Activated CD8-positive, alpha-beta T cell treated with anti-CD3 and anti-CD28 coated beads for 36 hours (primary cell): ENCODE results near the gene NAALAD2. TPM values are rescaled to one million over a fixed set of nuclear protein-coding genes. Genes with fewer than 3 reads are reported as not detected.
"Not testable (repeated sequence)": the region's sequence is repeated elsewhere in the genome, so short reads cannot be mapped to it uniquely, and the experiment has no call there.

ENCODE experiments used
- ATAC-seq: fragments of 200-7000 bp; cut with Tn5 transposase; one replicate; pipeline ENCODE4 v1.10.0; 2021; ENCODE audit warnings: mild to moderate bottlenecking, moderate library complexity
- CTCF ChIA-PET: fragments of 350-600 bp; sonication (Branson Sonifier 250); formaldehyde crosslinking; loops from one replicate; lab custom pipeline; 2021; ENCODE audit warnings: antibody characterized with exemption; lab: Charles Lee
- POLR2A ChIA-PET: fragments of 350-600 bp; sonication (Branson Sonifier 250); formaldehyde crosslinking; loops from one replicate; lab custom pipeline; 2021; ENCODE audit warnings: antibody characterized with exemption; lab: Charles Lee
- DNase-seq: peaks from one replicate; pipeline ENCODE4 v3.0.0-alpha.2; 2020
- H3K27ac Mint-ChIP-seq: one replicate; pipeline ENCODE4 v1.8.0; 2021; ENCODE audit warnings: mild to moderate bottlenecking, mixed read lengths
- H3K27me3 Mint-ChIP-seq: one replicate; pipeline ENCODE4 v1.8.0; 2021; ENCODE audit warnings: mixed read lengths
- H3K36me3 Mint-ChIP-seq: one replicate; pipeline ENCODE4 v1.8.0; 2021; ENCODE audit warnings: low read depth, mixed read lengths
- H3K4me1 Mint-ChIP-seq: one replicate; pipeline ENCODE4 v1.8.0; 2021; ENCODE audit warnings: low read depth, mixed read lengths
- H3K4me3 Mint-ChIP-seq: one replicate; pipeline ENCODE4 v1.8.0; 2021; ENCODE audit warnings: mild to moderate bottlenecking, moderate library complexity, mixed read lengths
- H3K9me3 Mint-ChIP-seq: one replicate; pipeline ENCODE4 v1.8.0; 2021; ENCODE audit warnings: mixed read lengths
- intact Hi-C: fragments of 100-400 bp; cut with micrococcal nuclease; formaldehyde crosslinking; loops from one replicate; pipeline ENCODE4 v1.10.0; 2022
- total RNA-seq, 2 experiments: library from RNA; stranded (reverse); gene quantifications; one replicate each; pipeline ENCODE4 v1.2.3, GENCODE V29; 2021
- TF ChIP-seq, protein P1 (sequence below): fragments of 200-600 bp; IDR thresholded peaks from one replicate; pipeline ENCODE4 v1.8.0; 2022; ENCODE audit warnings: antibody characterized with exemption, mild to moderate bottlenecking

NAALAD2 gene
- total RNA-seq, 2 experiments from 2014 or later, result not detected

DNA sequence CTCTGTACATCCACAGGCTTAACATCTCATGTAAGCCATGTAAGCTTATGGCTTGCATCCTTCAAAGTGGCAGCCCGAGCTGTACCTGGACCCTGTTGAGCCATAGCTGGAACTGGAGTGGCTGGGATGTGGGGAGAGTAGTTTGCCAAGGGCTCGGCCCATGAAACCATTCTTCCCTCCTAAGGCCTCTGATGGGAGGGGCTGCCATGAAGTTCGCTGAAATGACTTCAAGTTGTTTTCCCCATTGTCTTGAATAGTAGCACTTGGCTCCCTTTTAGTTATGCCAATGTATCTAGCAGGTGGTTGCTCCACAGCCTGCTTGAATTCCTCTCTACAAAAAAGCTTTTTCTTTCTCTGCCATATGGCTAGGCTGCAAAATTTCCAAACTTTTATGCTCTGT is 93.6 kb downstream of the NAALAD2 start:
- H3K9me3 Mint-ChIP-seq, result peaks cover 3% of the 10 kb centered on the region
- H3K27ac Mint-ChIP-seq, result no peak overlapping the region
- ChIA-PET CTCF (interaction anchor here (1.3 kb wide), 1 partner anchor 23 kb away, joined by 5 read pairs; no protein-coding TSS in a partner anchor), POLR2A (no interaction called here)
- H3K36me3 Mint-ChIP-seq, result peaks cover 8% of the 10 kb centered on the region
- intact Hi-C loops, result no loop called here
- DNase-seq (no peak), ATAC-seq (no peak)
- peaks cover 7% of the 10 kb centered on the region for H3K4me1 Mint-ChIP-seq
- H3K4me3 Mint-ChIP-seq, result no peak overlapping the region
- TF ChIP-seq, protein P1, sequence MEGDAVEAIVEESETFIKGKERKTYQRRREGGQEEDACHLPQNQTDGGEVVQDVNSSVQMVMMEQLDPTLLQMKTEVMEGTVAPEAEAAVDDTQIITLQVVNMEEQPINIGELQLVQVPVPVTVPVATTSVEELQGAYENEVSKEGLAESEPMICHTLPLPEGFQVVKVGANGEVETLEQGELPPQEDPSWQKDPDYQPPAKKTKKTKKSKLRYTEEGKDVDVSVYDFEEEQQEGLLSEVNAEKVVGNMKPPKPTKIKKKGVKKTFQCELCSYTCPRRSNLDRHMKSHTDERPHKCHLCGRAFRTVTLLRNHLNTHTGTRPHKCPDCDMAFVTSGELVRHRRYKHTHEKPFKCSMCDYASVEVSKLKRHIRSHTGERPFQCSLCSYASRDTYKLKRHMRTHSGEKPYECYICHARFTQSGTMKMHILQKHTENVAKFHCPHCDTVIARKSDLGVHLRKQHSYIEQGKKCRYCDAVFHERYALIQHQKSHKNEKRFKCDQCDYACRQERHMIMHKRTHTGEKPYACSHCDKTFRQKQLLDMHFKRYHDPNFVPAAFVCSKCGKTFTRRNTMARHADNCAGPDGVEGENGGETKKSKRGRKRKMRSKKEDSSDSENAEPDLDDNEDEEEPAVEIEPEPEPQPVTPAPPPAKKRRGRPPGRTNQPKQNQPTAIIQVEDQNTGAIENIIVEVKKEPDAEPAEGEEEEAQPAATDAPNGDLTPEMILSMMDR, result no peak
- H3K27me3 Mint-ChIP-seq, result peaks cover 2% of the 10 kb centered on the region

DNA sequence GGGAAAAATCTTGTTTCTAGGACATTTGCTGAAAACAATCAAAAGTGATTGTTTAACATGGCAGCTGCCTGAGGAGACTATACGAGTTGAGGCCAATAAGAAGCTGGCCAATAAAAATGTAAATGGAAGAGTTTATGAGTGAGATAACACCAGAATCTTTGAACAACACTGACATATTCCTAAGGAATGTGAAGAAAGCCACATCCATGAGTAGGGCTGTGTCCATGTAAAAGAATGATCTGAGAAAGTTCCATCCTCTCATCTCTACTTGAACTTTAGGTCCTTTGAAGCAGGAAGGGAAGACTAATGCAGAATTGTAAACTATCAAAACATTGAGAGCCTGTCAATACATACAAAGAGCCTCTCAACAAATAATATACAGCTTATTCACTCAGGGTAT is 95.3 kb downstream of the NAALAD2 start:
- H3K4me3 Mint-ChIP-seq, result no peak overlapping the region
- POLR2A ChIA-PET, result no interaction called here
- DNase-seq, result no peak
- intact Hi-C loops, result no loop called here
- TF ChIP-seq, protein P1, result no peak
- H3K9me3 Mint-ChIP-seq, result peaks cover 3% of the 10 kb centered on the region
- CTCF ChIA-PET, result interaction anchor here (1.5 kb wide), 1 partner anchor 25 kb away, joined by 4 read pairs; no protein-coding TSS in a partner anchor
- ATAC-seq, result no peak
- H3K36me3 Mint-ChIP-seq, result peaks cover 8% of the 10 kb centered on the region
- H3K4me1 Mint-ChIP-seq, result peaks cover 2% of the 10 kb centered on the region
- no peak overlapping the region for H3K27ac Mint-ChIP-seq
- peaks cover 2% of the 10 kb centered on the region for H3K27me3 Mint-ChIP-seq

DNA sequence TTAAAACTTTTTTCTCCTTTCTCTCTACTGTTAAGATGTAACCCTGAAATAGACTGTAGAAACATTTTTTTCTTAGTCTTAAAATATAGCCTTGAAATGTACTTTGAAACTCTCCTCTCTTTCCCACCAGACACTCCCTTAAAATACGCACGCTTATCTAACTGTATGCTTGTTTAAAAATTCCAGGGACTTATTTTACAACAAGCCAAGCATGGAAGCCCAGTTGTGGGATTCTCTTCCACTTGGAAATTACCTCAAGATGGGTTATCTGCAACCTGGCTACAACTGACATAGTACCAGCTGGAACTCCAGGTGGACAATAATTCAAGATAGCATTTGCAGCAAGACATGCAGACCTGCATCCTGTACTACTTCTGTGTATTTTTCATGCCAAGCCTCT is 100.5 kb downstream of the NAALAD2 start:
- POLR2A ChIA-PET, result no interaction called here
- Mint-ChIP-seq H3K27ac (no peak overlapping the region), H3K4me1 (no peaks in the 10 kb centered on the region), H3K9me3 (peaks cover 2% of the 10 kb centered on the region), H3K4me3 (no peak overlapping the region), H3K36me3 (no peaks in the 10 kb centered on the region), H3K27me3 (peaks cover 3% of the 10 kb centered on the region)
- DNase-seq, result no peak
- CTCF ChIA-PET, result no interaction called here
- no peak for ATAC-seq
- intact Hi-C loops, result no loop called here
- TF ChIP-seq, protein P1, result no peak

DNA sequence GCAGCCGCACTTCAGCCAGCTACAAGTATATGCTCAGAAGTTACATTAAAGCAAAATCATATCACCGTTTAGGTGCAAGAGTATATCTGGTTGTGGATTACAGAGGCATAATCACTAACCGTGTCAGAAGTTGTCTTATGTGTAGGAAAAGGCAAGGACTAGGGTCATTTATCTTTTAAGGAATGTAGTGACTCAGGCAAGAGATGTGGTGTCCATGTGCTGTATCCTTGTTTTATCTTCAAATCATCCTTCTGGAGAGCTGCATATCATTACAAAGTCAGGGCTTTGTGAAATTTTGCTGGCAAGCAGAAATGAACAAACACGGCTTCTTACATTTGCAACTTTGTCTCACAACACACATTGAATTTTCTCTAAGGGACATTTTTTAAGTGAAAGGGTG is 101.1 kb downstream of the NAALAD2 start:
- H3K27me3 Mint-ChIP-seq, result peaks cover 2% of the 10 kb centered on the region
- intact Hi-C loops, result no loop called here
- no peaks in the 10 kb centered on the region for H3K4me1 Mint-ChIP-seq
- H3K9me3 Mint-ChIP-seq, result no peaks in the 10 kb centered on the region
- POLR2A ChIA-PET, result no interaction called here
- no peak overlapping the region for H3K4me3 Mint-ChIP-seq
- H3K27ac Mint-ChIP-seq, result no peak overlapping the region
- CTCF ChIA-PET, result interaction anchor here (1.1 kb wide), 1 partner anchor 30 kb away, joined by 4 read pairs; no protein-coding TSS in a partner anchor
- ATAC-seq, result no peak
- no peak for DNase-seq
- no peaks in the 10 kb centered on the region for H3K36me3 Mint-ChIP-seq
- TF ChIP-seq, protein P1, result no peak

DNA sequence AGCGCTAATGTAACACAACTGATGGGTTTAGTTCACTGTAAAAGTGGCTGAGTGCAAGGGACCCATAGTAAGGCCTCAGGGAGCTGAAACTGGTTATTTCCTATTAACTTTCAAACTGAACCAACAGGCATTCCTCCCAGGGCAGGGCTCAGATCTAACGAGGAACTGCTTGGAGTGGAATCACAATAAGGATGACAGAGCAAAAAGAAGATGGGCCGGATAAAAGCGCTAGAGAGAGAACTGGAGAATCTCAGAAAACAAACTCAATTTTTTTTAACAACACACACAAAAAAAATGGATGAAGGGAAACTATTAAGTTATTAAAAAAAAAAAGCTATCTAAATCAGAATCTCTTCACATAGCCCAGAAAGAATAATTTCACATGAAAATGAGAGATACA is 102.5 kb downstream of the NAALAD2 start:
- DNase-seq (no peak), ATAC-seq (no peak)
- CTCF ChIA-PET, result interaction anchor here (0.6 kb wide), 1 partner anchor 1572 kb away, joined by 3 read pairs; no protein-coding TSS in a partner anchor
- H3K27me3 Mint-ChIP-seq, result peaks cover 2% of the 10 kb centered on the region
- no peaks in the 10 kb centered on the region for H3K9me3 Mint-ChIP-seq
- no peak overlapping the region for H3K27ac Mint-ChIP-seq
- TF ChIP-seq, protein P1, result no peak
- POLR2A ChIA-PET, result no interaction called here
- H3K4me3 Mint-ChIP-seq, result no peak overlapping the region
- H3K36me3 Mint-ChIP-seq, result no peaks in the 10 kb centered on the region
- intact Hi-C loops, result no loop called here
- H3K4me1 Mint-ChIP-seq, result no peaks in the 10 kb centered on the region

DNA sequence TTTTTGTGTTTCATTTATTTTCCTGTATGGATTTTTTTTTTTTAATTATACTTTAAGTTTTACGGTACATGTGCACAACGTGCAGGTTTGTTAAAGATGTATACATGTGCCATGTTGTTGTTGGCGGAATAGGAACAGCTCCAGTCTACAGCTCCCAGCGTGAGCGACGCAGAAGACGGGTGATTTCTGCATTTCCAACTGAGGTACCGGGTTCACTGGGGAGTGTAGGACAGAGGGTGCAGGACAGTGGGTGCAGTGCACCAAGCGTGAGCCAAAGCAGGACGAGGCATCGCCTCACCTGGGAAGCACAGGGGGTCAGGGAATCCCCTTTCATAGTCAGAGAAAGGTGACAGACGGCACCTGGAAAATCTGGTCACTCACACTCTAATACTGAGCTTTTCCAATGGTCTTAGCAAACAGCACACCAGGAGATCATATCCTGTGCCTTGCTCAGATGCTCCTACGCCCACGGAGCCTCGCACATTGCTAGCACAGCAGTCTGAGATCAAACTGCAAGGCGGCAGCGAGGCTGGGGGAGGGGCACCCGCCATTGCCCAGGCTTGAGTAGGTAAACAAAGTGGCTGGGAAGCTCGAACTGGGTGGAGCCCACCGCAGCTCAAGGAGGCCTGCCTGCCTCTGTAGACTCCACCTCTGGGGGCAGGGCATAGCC is 105.6 kb downstream of the NAALAD2 start:
- H3K4me1 Mint-ChIP-seq, ATAC-seq, H3K9me3 Mint-ChIP-seq, intact Hi-C loops, H3K4me3 Mint-ChIP-seq, H3K27ac Mint-ChIP-seq, POLR2A ChIA-PET, H3K36me3 Mint-ChIP-seq: not testable (repeated sequence)
- peak; percentile 42 for DNase-seq
- CTCF ChIA-PET, result interaction anchor here (1.6 kb wide), 1 partner anchor 36 kb away, joined by 4 read pairs; no protein-coding TSS in a partner anchor
- peaks cover 13% of the 10 kb centered on the region for H3K27me3 Mint-ChIP-seq
